GM23338 (cell line): ENCODE measurements around the gene TDP2. TPM values are rescaled to one million over a fixed set of nuclear protein-coding genes. Genes with fewer than 3 reads are reported as not detected.

Source experiments
- ATAC-seq: fragments of 200-7000 bp; cut with Tn5 transposase; 3 replicates; pipeline ENCODE4 v1.9.1; 2020
- DNase-seq: peaks from one replicate; pipeline ENCODE4 v3.0.0-alpha.2; 2015; ENCODE audit warnings: low spot score
- H2AFZ ChIP-seq: fragments of 200-600 bp; sonication (generic); 2 replicates; pipeline ENCODE4 v1.8.0; 2016; ENCODE audit warnings: antibody characterized with exemption, mild to moderate bottlenecking, moderate library complexity
- H3F3A ChIP-seq: fragments of 200-600 bp; sonication (generic); replicated peaks from 2 replicates; pipeline ENCODE4 v1.8.0; 2017; ENCODE audit warnings: antibody characterized with exemption, mixed run types, low read depth
- H3K27ac ChIP-seq: fragments of 200-600 bp; sonication (generic); 2 replicates; pipeline ENCODE4 v1.6.1; 2016; ENCODE audit warnings: low read depth
- H3K27me3 ChIP-seq: fragments of 200-600 bp; sonication (generic); 2 replicates; pipeline ENCODE4 v1.8.0; 2016; ENCODE audit warnings: mild to moderate bottlenecking, mixed run types, moderate library complexity; ENCODE audit not compliant: insufficient read depth
- H3K36me3 ChIP-seq: fragments of 200-600 bp; sonication (generic); 2 replicates; pipeline ENCODE4 v1.8.0; 2016; ENCODE audit warnings: mild to moderate bottlenecking; ENCODE audit not compliant: insufficient read depth
- H3K4me1 ChIP-seq: fragments of 200-600 bp; sonication (generic); 2 replicates; pipeline ENCODE4 v1.8.0; 2016; ENCODE audit warnings: mild to moderate bottlenecking, moderate library complexity; ENCODE audit not compliant: insufficient read depth
- H3K4me2 ChIP-seq: fragments of 200-600 bp; sonication (generic); 2 replicates; pipeline ENCODE4 v1.7.1; 2017; ENCODE audit warnings: mixed run types
- H3K4me3 ChIP-seq: fragments of 200-600 bp; sonication (generic); 2 replicates; pipeline ENCODE4 v1.6.1; 2016; ENCODE audit warnings: mixed run types
- H3K79me2 ChIP-seq: fragments of 200-600 bp; sonication (generic); replicated peaks from 2 replicates; pipeline ENCODE4 v1.8.0; 2017; ENCODE audit warnings: mild to moderate bottlenecking; ENCODE audit not compliant: insufficient read depth
- H3K9me2 ChIP-seq: fragments of 200-600 bp; sonication (generic); 2 replicates; pipeline ENCODE4 v1.8.0; 2017; ENCODE audit not compliant: insufficient read depth
- H4K20me1 ChIP-seq: fragments of 200-600 bp; sonication (generic); replicated peaks from 2 replicates; pipeline ENCODE4 v1.8.0; 2017; ENCODE audit warnings: mild to moderate bottlenecking; ENCODE audit not compliant: insufficient read depth
- H3K27ac Mint-ChIP-seq: 2 replicates; pipeline ENCODE4 v1.8.0; 2020; ENCODE audit warnings: inconsistent platforms, mild to moderate bottlenecking, moderate library complexity, mixed read lengths
- H3K27me3 Mint-ChIP-seq: 3 replicates; pipeline ENCODE4 v1.8.0; 2022; ENCODE audit warnings: low read depth, mild to moderate bottlenecking, moderate library complexity, mixed read lengths, inconsistent platforms; ENCODE audit not compliant: insufficient read depth, poor library complexity
- H3K36me3 Mint-ChIP-seq: 3 replicates; pipeline ENCODE4 v1.8.0; 2021; ENCODE audit warnings: low read depth, mild to moderate bottlenecking, inconsistent platforms, moderate library complexity, mixed read lengths
- H3K4me1 Mint-ChIP-seq: 3 replicates; pipeline ENCODE4 v1.8.0; 2020; ENCODE audit warnings: mild to moderate bottlenecking, inconsistent platforms, mixed read lengths
- H3K4me3 Mint-ChIP-seq: 3 replicates; pipeline ENCODE4 v1.8.0; 2021; ENCODE audit warnings: moderate library complexity, mild to moderate bottlenecking, inconsistent platforms, mixed read lengths
- H3K9me3 Mint-ChIP-seq: 3 replicates; pipeline ENCODE4 v1.8.0; 2020; ENCODE audit warnings: moderate library complexity, mild to moderate bottlenecking, inconsistent platforms, mixed read lengths
- ETS1 ChIP-seq: IDR thresholded peaks from 2 replicates; pipeline ENCODE4 v1.6.1; 2016; ENCODE audit warnings: antibody characterized with exemption
- EZH2 ChIP-seq: fragments of 200-600 bp; sonication (generic); IDR thresholded peaks from one replicate; pipeline ENCODE4 v1.8.0; 2017; ENCODE audit warnings: antibody characterized with exemption, mild to moderate bottlenecking, low read depth; ENCODE audit not compliant: unreplicated experiment
- REST ChIP-seq: IDR thresholded peaks from one replicate; pipeline ENCODE4 v1.6.1; 2018; ENCODE audit warnings: antibody characterized with exemption; ENCODE audit not compliant: unreplicated experiment
- STAT1 ChIP-seq: IDR thresholded peaks from one replicate; pipeline ENCODE4 v1.6.1; 2016; ENCODE audit warnings: antibody characterized with exemption; ENCODE audit not compliant: unreplicated experiment
- ZNF114 ChIP-seq: fragments of 250-450 bp; sonication (Bioruptor Pico); IDR thresholded peaks from 2 replicates; pipeline ENCODE4 v1.5.0; 2020; ENCODE audit warnings: mild to moderate bottlenecking, moderate library complexity
- ZNF331 ChIP-seq: fragments of 250-450 bp; sonication (Bioruptor Pico); IDR thresholded peaks from 2 replicates; pipeline ENCODE4 v1.5.0; 2020; ENCODE audit warnings: low read depth, mild to moderate bottlenecking, moderate library complexity
- ZNF462 ChIP-seq: fragments of 250-450 bp; sonication (Bioruptor Pico); IDR thresholded peaks from 2 replicates; pipeline ENCODE4 v1.5.0; 2020; ENCODE audit warnings: mild to moderate bottlenecking, moderate library complexity
- polyA plus RNA-seq: library from polyadenylated mRNA; unstranded; fragments of >200 nt; fragmentation: Nextera tagmentation; extraction: Ambion mirVana; gene quantifications from 2 replicates; pipeline ENCODE4 v1.2.1, GENCODE V29; 2016
- total RNA-seq: library from RNA; depleted of rRNA; stranded (reverse); fragments of >200 nt; shearing (Covaris generic); gene quantifications from 2 replicates; pipeline ENCODE4 v1.2.3, GENCODE V29; 2014

Gene TDP2
- total and polyA plus RNA-seq, 2 experiments from 2014 or later, result 46.8 to 47.8 TPM

GRCh38 chr6:24614043-24614420 is 52.7 kb downstream of the TDP2 start:
- H3K9me3 Mint-ChIP-seq, result no peaks in the 10 kb centered on the region; the same call in 2 of the 3 replicates
- no peaks in the 10 kb centered on the region for H3K27me3 ChIP-seq
- no peak for DNase-seq
- peak overlapping the region; percentile 11; the same call in 1 of the 2 replicates for H2AFZ ChIP-seq
- H3K4me3 ChIP-seq, result no peak overlapping the region
- H3K4me1 ChIP-seq, result peaks cover 6% of the 10 kb centered on the region
- H3K79me2 ChIP-seq, result no peaks in the 10 kb centered on the region
- H3K27ac ChIP-seq, result no peak overlapping the region
- no peak overlapping the region for H3K4me3 Mint-ChIP-seq
- peak; percentile 40; the same call in 2 of the 3 replicates for ATAC-seq
- H4K20me1 ChIP-seq, result no peaks in the 10 kb centered on the region
- H3K27ac Mint-ChIP-seq, result peak overlapping the region; percentile 22; the same call in 1 of the 2 replicates
- H3K4me1 Mint-ChIP-seq, result peaks cover 18% of the 10 kb centered on the region
- no peak overlapping the region for H3K4me2 ChIP-seq
- H3K9me2 ChIP-seq, result no peaks in the 10 kb centered on the region; the same call in 1 of the 2 replicates
- H3K36me3 Mint-ChIP-seq, result no peaks in the 10 kb centered on the region
- no peaks in the 10 kb centered on the region for H3K36me3 ChIP-seq
- no peaks in the 10 kb centered on the region for H3K27me3 Mint-ChIP-seq
- H3F3A ChIP-seq, result no peaks in the 10 kb centered on the region
- TF ChIP-seq ZNF462 (CRISPR knock-in tag), result no peak
- TF ChIP-seq ZNF331 (CRISPR knock-in tag), result no peak
- no peak for TF ChIP-seq ZNF114 (CRISPR knock-in tag)
- no peak for TF ChIP-seq ETS1
- no peak for TF ChIP-seq REST
- no peak for TF ChIP-seq EZH2
- no peak for TF ChIP-seq STAT1
